ENCODE measurements around the gene TSPEAR.
A peak's percentile ranks its signal among the peaks of the same experiment; 100 is the strongest.
"Not testable (repeated sequence)": the region's sequence is repeated elsewhere in the genome, so short reads cannot be mapped to it uniquely, and the experiment has no call there.

Gene TSPEAR

GRCh38 chr21:44592446-44593311, 118.7 kb downstream of the TSPEAR start, which contains the start of gene KRTAP10-6:
TSS of gene KRTAP10-6 (minus strand) at chr21:44592505. CDS start at chr21:44592484, 21 bp downstream.
- DNase-seq (ENCODE audit: low read depth in 1 of 2, low spot score in 1 of 2), result no peak

- not testable (repeated sequence) for DNase-seq (ENCODE audit: low read depth in 1 of 2, low spot score in 1 of 2)
Measured at GRCh38 chr21:44591801-44592130, 119.6 kb downstream of the TSPEAR start.

- not testable (repeated sequence) for DNase-seq (ENCODE audit: low read depth in 1 of 2, low spot score in 1 of 2)
Measured at GRCh38 chr21:44590897-44591800, 120.2 kb downstream of the TSPEAR start.

GRCh38 chr21:44590311-44590721, 121.1 kb downstream of the TSPEAR start:
- no peak for DNase-seq (ENCODE audit: low read depth in 1 of 2, low spot score in 1 of 2)

GRCh38 chr21:44589586-44590305, 121.6 kb downstream of the TSPEAR start:
- DNase-seq (ENCODE audit: low read depth in 1 of 2, low spot score in 1 of 2), result no peak

GRCh38 chr21:44589094-44589493, 122.3 kb downstream of the TSPEAR start:
- DNase-seq (ENCODE audit: low read depth in 1 of 2, low spot score in 1 of 2), result no peak

- no peak for DNase-seq (ENCODE audit: low read depth in 1 of 2, low spot score in 1 of 2)
Measured at GRCh38 chr21:44585892-44586291, 125.5 kb downstream of the TSPEAR start.

- DNase-seq (ENCODE audit: low read depth in 1 of 2, low spot score in 1 of 2), result peak in 1 of 2 donors; percentile 21
Measured at GRCh38 chr21:44583800-44584147, 127.6 kb downstream of the TSPEAR start.

- DNase-seq (ENCODE audit: low read depth in 1 of 2, low spot score in 1 of 2), result no peak
Measured at GRCh38 chr21:44583089-44583799, 128.1 kb downstream of the TSPEAR start.

GRCh38 chr21:44582055-44582454, 129.3 kb downstream of the TSPEAR start:
- no peak for DNase-seq (ENCODE audit: low read depth in 1 of 2, low spot score in 1 of 2)

- no peak for DNase-seq (ENCODE audit: low read depth in 1 of 2, low spot score in 1 of 2)
Measured at GRCh38 chr21:44581158-44581557, 130.2 kb downstream of the TSPEAR start.

- DNase-seq (ENCODE audit: low read depth in 1 of 2, low spot score in 1 of 2), result not testable (repeated sequence)
Measured at GRCh38 chr21:44580231-44580821, 131.0 kb downstream of the TSPEAR start, which contains the start of gene KRTAP10-5. TSS of gene KRTAP10-5 (minus strand) at chr21:44580604. CDS start at chr21:44580578, 26 bp downstream.

GRCh38 chr21:44579833-44580144, 131.6 kb downstream of the TSPEAR start:
- no peak for DNase-seq (ENCODE audit: low read depth in 1 of 2, low spot score in 1 of 2)

- DNase-seq (ENCODE audit: low read depth in 1 of 2, low spot score in 1 of 2), result no peak
Measured at GRCh38 chr21:44579056-44579832, 132.1 kb downstream of the TSPEAR start.

GRCh38 chr21:44578371-44579055, 132.9 kb downstream of the TSPEAR start:
- DNase-seq (ENCODE audit: low read depth in 1 of 2, low spot score in 1 of 2), result no peak

GRCh38 chr21:44576025-44576420, 135.3 kb downstream of the TSPEAR start:
- no peak for DNase-seq (ENCODE audit: low read depth in 1 of 2, low spot score in 1 of 2)

- no peak for DNase-seq (ENCODE audit: low read depth in 1 of 2, low spot score in 1 of 2)
Measured at GRCh38 chr21:44575307-44576024, 135.9 kb downstream of the TSPEAR start.
